Stimulated activated CD4-positive, alpha-beta T cell treated with anti-CD3 and anti-CD28 coated beads, Interleukin-1b, Interleukin-23, amount 100 ng/mL, for 4 hours (primary cell): ENCODE measurements around the gene P2RY8.
"Not testable (repeated sequence)": the region's sequence is repeated elsewhere in the genome, so short reads cannot be mapped to it uniquely, and the experiment has no call there.

ENCODE experiments used
- DNase-seq, 2 donors: peaks; one replicate each; pipeline ENCODE4 v3.0.0-alpha.2; 2020; ENCODE audit warnings: low read depth in 2 of 2

The P2RY8 gene

GRCh38 chrX:1487401-1487800 lies 49.6 kb downstream of the P2RY8 start:
- no peak for DNase-seq

DNA sequence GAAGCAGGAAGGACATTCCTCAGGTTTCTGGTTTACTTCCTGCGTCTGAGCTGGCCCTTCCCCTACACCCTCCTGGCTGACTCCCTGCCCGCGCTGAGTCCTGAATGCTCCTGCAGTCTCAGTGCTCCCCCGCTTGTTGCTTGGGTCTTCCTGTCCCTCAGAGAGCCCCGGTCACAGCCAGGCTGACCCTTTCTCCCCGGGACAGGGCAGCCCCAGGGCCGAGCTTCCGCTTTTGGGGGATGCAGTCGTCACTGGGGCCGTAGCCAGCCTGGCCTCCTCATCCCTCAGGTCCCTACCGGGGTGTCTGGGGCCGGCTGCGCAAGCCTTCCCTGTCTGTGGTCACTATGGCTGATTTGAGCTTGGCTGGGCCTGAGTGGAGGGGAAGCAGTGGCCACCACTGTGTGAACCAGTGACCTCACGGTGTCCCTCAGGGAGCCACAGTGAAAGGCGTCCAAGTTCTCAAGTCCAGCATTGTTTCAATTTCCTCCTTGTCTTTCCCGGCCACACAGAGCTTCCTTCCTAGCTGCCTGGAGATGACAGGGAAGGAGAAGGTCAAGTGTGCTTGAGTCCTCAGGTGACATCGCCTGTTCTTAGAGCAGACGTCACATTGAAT lies 50.1 kb downstream of the P2RY8 start:
- no peak for DNase-seq

DNA sequence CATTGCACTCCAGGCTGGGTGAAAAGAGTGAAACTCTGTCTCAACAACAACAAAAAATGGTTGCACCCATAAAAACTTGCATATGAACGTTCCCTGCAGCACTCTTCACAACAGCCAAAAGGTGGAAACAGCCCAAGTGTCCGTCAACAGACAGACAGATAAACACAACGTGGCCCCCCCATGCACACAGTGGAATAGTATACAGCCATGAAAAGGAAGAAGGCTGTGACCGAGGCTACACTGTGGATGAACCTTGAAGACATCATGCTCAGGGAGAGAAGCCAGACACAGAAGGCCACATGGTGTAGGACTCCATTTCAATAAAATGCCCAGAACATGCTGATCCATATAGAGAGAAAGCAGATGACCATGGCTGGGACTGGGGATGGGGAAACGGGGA lies 50.8 kb downstream of the P2RY8 start:
- no peak for DNase-seq

DNA sequence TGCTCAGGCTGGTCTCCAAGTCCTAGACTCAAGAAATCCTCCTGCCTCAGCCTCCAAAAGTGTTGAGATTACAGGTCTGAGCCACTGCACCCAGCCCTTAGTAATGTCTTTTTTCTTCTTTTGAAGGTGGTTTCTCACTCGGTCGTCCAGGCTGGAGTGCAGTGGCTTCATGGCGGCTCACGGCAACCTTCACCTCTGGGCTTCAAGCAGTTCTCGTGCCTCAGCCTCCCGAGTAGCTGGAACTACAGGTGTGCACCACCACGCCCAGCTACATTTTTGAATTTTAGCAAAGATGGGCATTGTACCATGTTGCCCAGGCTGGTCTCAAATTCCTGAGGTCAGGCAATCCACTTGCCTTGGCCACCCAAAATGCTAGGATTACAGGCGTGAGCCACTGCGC lies 52.0 kb downstream of the P2RY8 start:
- no peak for DNase-seq

GRCh38 chrX:1484638-1485019 lies 52.4 kb downstream of the P2RY8 start:
- DNase-seq = no peak

GRCh38 chrX:1483843-1484637 lies 52.9 kb downstream of the P2RY8 start:
- DNase-seq = no peak

DNA sequence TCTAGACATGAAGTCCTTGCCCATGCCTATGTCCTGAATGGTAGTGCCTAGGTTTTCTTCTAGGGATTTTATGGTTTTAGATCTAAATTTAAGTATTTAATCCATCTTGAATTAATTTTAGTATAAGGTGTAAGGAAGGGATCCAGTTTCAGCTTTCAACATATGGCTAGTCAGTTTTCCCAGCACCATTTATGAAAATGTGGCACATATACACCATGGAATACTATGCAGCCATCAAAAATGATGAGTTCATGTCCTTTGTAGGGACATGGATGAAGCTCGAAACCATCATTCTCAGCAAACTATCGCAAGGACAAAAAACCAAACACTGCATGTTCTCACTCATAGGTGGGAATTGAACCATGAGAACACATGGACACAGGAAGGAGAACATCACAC lies 54.5 kb downstream of the P2RY8 start:
- not testable (repeated sequence) for DNase-seq

- peak; percentile 45 to 66 for DNase-seq
These were observed 55.1 kb downstream of the P2RY8 start for GRCh38 chrX:1481636-1482529.

GRCh38 chrX:1480082-1480785 lies 56.8 kb downstream of the P2RY8 start:
- DNase-seq = no peak

DNA sequence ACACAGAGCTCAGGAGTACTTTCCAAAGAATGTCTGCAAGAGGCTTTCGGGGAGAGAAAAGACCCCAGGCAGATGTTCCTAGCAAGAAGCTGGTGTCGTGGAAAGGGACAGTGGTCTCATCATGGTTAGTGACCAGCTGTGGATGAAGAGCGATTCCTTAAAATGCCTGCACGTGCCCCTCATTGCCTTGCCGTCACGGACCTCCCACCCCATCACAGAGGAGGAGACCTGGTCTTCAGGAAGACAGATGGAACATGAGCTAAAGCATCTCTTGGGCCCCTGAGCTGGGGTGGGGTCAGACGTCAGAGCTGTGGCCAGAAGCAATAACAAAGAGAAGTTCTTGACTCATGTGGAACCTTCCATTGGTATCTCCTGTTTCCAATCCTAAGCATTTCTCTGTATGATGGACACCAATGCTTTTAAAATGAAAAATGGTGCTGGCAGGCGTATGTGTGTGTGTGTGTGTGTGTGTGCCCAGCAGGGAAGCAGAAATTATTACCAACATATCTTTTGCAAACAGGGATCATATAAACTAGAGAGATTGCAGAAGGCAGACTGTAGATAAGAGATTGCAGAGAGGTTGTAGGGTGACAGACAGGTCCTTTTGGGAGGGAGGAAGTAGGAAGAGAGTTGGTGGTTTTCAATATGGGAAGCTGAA lies 59.1 kb downstream of the P2RY8 start:
- DNase-seq = no peak

DNA sequence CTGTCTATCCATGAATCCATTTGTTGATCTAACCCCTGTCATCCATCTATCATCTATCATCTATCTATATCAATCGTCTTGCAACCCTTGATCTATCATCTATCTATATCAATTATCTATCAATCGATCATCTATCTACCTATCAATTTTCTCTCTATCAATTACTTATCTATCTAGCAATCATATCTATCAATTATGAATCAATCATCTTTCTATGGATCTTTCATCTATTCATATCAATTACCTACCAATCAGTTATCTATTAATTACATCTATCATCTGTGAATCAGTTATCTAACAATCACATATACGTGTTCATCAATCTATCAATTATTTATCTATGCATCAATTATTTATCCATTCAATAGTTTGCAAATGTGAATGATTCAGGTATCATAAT lies 59.8 kb downstream of the P2RY8 start:
- no peak for DNase-seq

DNA sequence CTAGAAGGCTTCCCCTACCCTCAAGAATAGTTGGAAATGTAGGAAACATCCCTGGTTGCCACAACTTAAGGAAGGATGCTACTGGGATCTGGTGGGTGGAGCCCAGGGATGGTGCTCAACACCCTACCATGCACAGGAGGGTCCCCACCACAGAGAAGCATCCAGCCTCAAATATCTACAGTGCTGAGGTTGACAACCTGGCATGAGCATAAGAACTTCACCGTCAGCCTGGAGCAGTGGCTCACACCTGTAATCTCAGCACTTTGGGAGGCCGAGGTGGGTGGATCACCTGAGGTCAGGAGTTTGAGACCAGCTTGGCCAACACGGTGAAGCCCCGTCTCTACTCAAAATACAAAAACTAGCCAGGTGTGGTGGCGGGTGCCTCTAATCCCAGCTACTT lies 60.3 kb downstream of the P2RY8 start:
- DNase-seq = no peak

DNA sequence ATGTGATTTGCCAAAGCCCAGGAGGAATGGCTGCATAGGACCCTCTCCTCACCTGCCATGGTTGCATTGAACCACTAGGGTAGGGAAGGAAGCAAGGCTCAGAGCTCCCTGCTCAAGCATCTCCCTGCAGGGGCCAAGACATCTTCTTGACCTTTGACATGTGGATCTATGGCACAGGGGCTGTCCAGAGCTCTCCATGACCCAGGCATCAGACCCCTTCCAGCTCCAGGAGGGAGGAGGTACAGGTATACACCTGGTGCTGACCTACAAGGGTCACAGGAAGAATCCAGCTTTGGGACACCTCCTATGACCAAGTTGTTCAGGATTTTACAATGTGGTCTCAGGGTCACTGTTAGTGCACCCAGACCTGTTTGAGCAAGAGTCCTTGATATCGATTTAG lies 61.1 kb downstream of the P2RY8 start:
- DNase-seq = no peak

DNA sequence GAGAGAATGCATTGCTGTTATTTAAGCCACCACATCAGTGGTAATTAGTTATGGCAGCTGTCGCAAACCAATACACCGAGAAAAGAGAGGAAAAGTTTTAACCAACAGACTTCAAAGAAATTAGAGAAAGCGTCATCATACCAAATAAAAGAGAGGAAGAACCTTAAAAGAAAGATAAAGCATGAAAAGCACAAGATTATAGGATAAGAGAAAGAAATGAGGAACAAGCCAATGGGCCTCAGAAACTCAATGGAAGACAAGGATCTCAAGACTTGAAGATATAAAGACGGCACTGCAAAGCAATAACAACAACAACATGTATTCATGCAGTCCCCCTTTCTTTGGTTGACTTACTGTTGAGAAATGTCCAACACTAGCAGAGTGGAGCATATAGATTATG lies 61.5 kb downstream of the P2RY8 start:
- DNase-seq = no peak

- not testable (repeated sequence) for DNase-seq
These were observed 62.4 kb downstream of the P2RY8 start for GRCh38 chrX:1474593-1474992.

DNA sequence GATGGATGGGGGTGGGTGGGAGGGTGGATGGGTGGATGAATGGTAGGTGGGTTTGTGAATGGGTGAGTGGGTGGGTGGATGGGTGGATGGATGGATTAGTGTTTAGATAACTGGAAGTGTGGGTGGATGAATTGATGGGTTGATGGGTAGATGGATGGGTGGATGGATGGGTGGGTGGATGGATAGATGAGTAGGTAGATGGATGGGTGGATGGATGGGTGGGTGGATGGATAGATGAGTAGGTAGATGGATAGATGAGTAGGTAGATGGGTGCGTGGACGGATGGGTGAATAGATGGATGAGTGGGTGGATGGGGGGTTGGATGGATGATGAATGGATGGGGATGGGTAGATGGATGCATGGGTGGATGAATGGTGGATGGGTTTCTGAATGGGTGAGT lies 64.0 kb downstream of the P2RY8 start:
- no peak for DNase-seq

GRCh38 chrX:1468250-1468772 lies 68.7 kb downstream of the P2RY8 start:
- peak; percentile 62 to 65 for DNase-seq

- DNase-seq = no peak
These were observed 69.9 kb downstream of the P2RY8 start for GRCh38 chrX:1466971-1467561.

GRCh38 chrX:1466232-1466661 lies 70.7 kb downstream of the P2RY8 start:
- no peak for DNase-seq
